Endothelial cell of umbilical vein (primary cell): Measurements from ENCODE around the gene SCN9A.

Experiments
- EZH2 ChIP-seq: IDR thresholded peaks from 2 replicates; pipeline ENCODE4 v1.6.1; 2012; ENCODE audit warnings: borderline replicate concordance, low read depth, mild to moderate bottlenecking, moderate library complexity, low read length, inconsistent platforms; ENCODE audit not compliant: severe bottlenecking
- FOS ChIP-seq: IDR thresholded peaks from 2 replicates; pipeline ENCODE4 v1.6.1; 2011; ENCODE audit warnings: mild to moderate bottlenecking, low read length, moderate library complexity, borderline replicate concordance; ENCODE audit not compliant: insufficient read depth
- GATA2 ChIP-seq: IDR thresholded peaks from 2 replicates; pipeline ENCODE4 v1.7.0; 2011; ENCODE audit warnings: low read depth, mild to moderate bottlenecking, moderate library complexity, mixed read lengths, low read length; ENCODE audit not compliant: insufficient read length, insufficient read depth
- JUN ChIP-seq: IDR thresholded peaks from 2 replicates; pipeline ENCODE4 v1.6.1; 2011; ENCODE audit warnings: borderline replicate concordance, low read depth; ENCODE audit not compliant: insufficient read length, insufficient read depth
- MYC ChIP-seq: IDR thresholded peaks from one replicate; pipeline ENCODE4 v1.6.1; 2011; ENCODE audit warnings: mild to moderate bottlenecking, low read depth, low read length
- POLR2A ChIP-seq: IDR thresholded peaks from 2 replicates; pipeline ENCODE4 v1.6.1; 2012; ENCODE audit warnings: low read depth, mild to moderate bottlenecking, control low read depth, low read length
- POLR2AphosphoS5 ChIP-seq: IDR thresholded peaks from 2 replicates; pipeline ENCODE4 v1.6.1; 2012; ENCODE audit warnings: low read depth, mild to moderate bottlenecking, control low read depth, low read length, moderate library complexity; ENCODE audit not compliant: insufficient read depth
- TF ChIP-seq, protein P1 (sequence below), 2 donors: IDR thresholded peaks; 1 replicate in 1 of 2; 2 replicates in 1 of 2; pipeline ENCODE4 v1.5.1; 2011; ENCODE audit warnings: low read length in 2 of 2, mild to moderate bottlenecking in 2 of 2, moderate library complexity in 2 of 2, control low read depth in 1 of 2, inconsistent platforms in 1 of 2, low read depth in 1 of 2; ENCODE audit not compliant: insufficient read depth in 1 of 2; ENCODE audit errors: extremely low read depth in 1 of 2
- TF ChIP-seq, protein P2 (sequence below): IDR thresholded peaks from 2 replicates; pipeline ENCODE4 v1.6.1; 2011; ENCODE audit not compliant: insufficient read depth, insufficient read length

DNA sequence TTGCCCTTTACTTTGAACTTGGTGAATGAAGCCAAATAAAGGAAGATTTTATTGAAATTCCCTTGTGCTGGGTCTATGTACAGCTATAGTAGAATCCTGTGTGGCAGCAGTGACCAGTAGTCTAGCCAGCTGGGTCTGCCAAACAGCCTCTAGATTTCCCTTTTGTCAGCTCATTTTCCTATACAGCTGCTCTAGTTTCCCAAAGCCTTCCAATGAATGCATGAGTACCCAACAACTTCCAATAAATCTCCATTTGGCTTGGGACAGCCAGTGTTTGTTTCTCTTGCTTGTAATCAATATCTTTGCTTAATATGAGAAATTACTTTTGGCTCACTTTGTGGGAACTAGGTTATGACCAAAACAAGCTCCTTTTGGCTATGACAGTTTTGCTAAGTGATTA lies 43.6 kb downstream of the SCN9A start:
- no peak for TF ChIP-seq POLR2AphosphoS5
- no peak for TF ChIP-seq POLR2A
- TF ChIP-seq, protein P1, sequence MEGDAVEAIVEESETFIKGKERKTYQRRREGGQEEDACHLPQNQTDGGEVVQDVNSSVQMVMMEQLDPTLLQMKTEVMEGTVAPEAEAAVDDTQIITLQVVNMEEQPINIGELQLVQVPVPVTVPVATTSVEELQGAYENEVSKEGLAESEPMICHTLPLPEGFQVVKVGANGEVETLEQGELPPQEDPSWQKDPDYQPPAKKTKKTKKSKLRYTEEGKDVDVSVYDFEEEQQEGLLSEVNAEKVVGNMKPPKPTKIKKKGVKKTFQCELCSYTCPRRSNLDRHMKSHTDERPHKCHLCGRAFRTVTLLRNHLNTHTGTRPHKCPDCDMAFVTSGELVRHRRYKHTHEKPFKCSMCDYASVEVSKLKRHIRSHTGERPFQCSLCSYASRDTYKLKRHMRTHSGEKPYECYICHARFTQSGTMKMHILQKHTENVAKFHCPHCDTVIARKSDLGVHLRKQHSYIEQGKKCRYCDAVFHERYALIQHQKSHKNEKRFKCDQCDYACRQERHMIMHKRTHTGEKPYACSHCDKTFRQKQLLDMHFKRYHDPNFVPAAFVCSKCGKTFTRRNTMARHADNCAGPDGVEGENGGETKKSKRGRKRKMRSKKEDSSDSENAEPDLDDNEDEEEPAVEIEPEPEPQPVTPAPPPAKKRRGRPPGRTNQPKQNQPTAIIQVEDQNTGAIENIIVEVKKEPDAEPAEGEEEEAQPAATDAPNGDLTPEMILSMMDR (IDR thresholded peaks at IDR 0.05; ENCODE audit: extremely low read depth in 1 of 2, insufficient read depth in 1 of 2, low read depth in 1 of 2, low read length in 2 of 2), result no peak
- no peak for TF ChIP-seq JUN
- TF ChIP-seq, protein P2, sequence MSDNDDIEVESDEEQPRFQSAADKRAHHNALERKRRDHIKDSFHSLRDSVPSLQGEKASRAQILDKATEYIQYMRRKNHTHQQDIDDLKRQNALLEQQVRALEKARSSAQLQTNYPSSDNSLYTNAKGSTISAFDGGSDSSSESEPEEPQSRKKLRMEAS, result no peak
- TF ChIP-seq GATA2, result no peak
- TF ChIP-seq EZH2, result no peak
- no peak for TF ChIP-seq MYC
- TF ChIP-seq FOS, result no peak
